HG03095 (cell line): ENCODE results near the gene AKAP9.
"Not testable (repeated sequence)": the region's sequence is repeated elsewhere in the genome, so short reads cannot be mapped to it uniquely, and the experiment has no call there.

ENCODE experiments used
- ATAC-seq: cut with Tn5 transposase; IDR thresholded peaks from one replicate; pipeline ENCODE4 v1.9.1; 2021; ENCODE audit warnings: moderate library complexity; ENCODE audit not compliant: unreplicated experiment

Gene AKAP9

GRCh38 chr7:91940572-91941341 is at the start of gene AKAP9:
Gene AKAP9 (plus strand): TSS chr7:91940862. CDS start chr7:91941100, 238 bp downstream.
- ATAC-seq: peak; percentile 90

DNA sequence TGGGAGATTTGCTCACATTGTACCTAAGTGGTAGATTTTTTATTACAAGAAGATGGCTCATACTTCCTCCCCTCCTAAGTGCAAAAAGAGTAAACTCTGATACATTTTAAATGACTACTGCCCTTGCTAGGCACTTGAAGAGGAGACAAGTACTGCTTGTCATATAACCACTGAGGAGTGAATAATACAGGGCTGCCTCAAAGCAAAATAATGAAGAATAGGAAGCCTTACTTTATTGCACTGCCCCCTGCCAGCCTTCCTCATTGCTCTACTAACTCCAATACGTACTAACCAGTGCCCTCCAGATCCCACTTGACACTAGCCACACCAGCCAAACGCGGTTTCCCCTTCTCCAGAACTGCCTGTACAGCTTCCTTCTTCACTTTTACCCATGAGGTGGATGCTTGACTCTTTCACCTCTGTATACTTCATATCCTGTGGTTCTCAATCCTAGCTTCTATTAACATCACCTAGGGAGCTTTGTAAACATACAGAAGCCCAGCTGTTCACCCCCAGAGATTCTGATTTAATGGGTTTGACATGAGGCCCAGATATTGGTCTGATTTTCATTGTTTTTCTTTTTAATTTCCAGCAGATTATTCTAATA is 48.5 kb upstream of the AKAP9 start:
- no peak for ATAC-seq

DNA sequence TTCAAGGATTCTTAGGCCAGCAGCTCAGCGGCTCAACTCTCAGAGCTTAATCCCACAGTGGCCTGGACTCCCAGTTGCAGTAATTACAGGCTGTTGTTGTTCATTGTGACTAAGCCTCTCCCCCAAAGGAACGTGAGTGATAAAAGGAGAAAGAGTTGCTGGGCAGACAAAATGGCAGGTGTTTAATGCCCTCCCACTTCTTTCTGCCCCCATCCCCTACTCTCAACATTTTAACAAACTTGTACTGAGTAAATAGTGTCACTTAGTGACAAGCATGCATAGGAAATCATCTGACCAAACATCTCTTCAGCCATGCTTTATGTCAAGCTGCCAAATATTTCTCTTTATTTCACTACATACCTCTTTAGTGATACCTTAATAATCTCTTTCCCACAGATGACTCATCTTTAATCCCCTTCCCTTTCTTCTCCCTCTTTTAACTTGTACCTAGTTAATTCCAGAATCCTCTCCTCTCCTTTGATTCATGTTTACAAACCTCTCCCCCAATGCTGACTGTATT is 47.8 kb upstream of the AKAP9 start:
- ATAC-seq: no peak

DNA sequence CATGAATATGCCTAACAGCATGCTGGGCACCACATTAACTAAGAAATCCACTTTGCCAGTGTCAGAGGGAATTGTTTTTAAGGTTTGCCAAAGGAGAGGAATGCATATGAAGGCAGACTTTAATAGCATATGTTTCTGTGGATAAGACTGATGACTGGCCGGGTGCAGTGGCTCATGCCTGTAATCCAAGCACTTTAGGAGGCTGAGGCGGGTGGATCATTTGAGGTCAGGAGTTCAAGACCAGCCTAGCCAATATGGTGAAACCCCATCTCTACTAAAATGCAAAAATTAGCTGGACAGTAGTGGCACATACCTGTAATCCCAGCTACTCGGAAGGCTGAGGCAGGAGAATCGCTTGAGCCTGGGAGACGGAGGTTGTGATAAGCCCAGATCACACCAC is 47.0 kb upstream of the AKAP9 start:
- ATAC-seq: not testable (repeated sequence)

GRCh38 chr7:91894781-91895480 is 45.7 kb upstream of the AKAP9 start:
- ATAC-seq: no peak

GRCh38 chr7:91898240-91898992 is 42.2 kb upstream of the AKAP9 start:
- ATAC-seq: no peak

GRCh38 chr7:91899563-91899962 is 41.1 kb upstream of the AKAP9 start:
- no peak for ATAC-seq

DNA sequence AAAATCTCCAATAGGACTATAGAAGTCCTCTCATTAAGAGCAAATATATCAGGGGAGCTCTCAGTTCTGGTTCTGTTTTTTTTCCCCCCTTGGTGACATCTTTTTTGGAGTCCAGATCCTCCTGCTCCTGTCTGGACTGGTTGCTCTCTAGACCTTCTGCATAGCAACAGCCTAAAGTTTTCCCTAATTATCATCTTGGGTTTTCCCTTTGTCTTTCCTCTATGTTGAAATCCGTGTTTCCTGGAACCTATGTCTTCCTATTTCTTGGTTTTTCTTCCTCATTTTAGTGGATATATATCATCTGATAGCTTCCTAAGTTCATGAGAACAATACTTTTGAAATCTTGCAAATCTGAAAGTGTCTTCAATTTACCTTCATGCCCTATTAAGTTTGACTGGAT is 30.5 kb upstream of the AKAP9 start:
- ATAC-seq: no peak

GRCh38 chr7:91911121-91911520 is 29.5 kb upstream of the AKAP9 start:
- ATAC-seq: no peak

DNA sequence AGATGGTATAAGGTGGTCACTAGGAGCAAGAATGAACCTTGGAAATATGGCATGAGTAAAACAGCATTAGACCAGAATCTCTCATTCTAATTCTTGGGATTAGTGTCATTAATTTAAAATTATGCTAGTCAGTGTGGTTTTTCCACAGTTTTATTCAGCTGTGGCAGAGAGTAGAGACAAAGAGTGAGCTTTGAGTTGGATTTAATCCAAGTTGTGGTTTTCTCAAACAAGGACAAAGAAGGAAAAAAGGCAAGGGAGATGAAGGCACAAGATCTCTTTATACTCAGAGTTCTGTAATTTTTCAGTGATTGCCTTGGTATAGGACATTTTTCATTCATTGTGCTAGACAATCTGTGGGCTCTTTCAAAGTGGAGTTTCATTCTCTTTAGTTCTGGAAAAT is 28.2 kb upstream of the AKAP9 start:
- ATAC-seq: no peak

DNA sequence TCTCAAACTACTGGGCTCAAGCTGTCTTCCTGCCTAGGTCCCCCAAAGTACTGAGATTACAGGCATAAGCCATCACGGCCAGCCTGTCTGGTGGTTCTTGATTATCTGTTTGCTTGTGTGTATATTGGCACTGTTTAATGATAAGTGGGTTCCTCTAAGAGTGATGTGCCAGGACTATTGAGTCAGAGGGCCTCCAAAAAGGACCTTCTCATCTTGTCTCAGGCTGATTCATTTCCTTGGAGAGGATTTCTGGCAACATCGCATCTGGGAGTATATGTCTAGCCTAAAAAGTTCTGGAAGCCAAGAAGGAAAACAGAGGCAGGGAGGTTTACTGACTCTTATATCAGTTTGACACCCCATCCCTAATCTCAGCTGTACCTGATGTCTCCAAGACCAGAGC is 27.1 kb upstream of the AKAP9 start:
- no peak for ATAC-seq

- ATAC-seq: no peak
Observed at GRCh38 chr7:91915401-91916050, 25.1 kb upstream of the AKAP9 start.

- ATAC-seq: no peak
Observed at GRCh38 chr7:91916051-91916440, 24.6 kb upstream of the AKAP9 start.

DNA sequence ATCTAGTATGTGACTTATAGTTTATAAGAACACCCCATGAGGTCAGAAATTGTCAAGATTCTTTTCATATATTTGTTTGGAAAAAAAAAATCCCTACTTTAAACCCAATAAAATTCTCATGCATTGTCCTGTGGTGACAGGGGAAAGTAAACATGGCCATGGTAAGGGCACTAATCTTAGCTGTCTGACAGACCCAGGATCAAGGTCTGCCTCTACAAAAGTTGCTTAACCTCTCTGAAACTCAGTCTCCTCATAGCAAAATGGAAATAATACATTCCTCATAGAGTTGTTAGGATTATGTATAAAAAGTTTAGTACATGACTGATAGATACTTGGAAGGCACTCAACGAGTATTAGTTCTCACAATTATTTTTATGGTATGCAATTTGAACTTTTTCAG is 22.3 kb upstream of the AKAP9 start:
- no peak for ATAC-seq

DNA sequence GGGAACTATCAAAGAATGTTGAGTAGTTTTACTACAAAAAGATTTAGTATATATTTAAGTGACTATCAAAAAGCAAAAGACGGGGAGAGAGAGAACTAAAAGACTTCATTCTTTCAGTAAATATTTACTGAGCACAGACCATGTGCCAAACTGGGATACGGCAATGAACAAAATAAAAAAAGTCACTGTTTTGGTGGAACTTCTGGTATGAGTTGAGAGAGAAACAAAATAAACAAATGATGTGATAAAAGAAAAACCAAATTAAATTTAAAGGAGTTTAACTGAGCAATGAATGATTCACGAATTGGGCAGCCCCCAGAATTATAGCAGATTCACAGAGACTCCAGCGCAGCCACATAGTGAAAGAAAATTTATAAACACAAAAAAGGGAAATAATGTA is 17.8 kb upstream of the AKAP9 start:
- no peak for ATAC-seq

DNA sequence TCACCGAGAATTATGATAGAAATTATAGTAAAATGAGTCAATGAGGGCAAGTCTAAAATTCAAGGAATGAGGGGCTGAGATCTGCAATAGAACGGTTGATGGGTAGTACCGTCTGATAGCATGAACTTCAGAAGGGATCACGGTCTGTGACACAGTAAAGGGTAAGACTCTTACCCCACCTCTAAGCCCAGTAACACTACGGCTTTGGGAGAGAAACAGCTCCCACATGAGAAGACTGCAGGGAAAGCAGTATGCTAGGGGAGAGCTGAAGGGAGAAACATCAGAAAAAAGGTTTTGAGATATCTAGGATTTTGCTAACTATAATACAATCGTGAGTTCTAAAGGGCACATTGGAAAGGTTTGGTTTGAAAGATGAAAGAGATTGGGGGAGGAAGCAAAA is 12.8 kb upstream of the AKAP9 start:
- ATAC-seq: no peak

- ATAC-seq: peak; percentile 59
Observed at GRCh38 chr7:91929463-91929862, 11.2 kb upstream of the AKAP9 start.

DNA sequence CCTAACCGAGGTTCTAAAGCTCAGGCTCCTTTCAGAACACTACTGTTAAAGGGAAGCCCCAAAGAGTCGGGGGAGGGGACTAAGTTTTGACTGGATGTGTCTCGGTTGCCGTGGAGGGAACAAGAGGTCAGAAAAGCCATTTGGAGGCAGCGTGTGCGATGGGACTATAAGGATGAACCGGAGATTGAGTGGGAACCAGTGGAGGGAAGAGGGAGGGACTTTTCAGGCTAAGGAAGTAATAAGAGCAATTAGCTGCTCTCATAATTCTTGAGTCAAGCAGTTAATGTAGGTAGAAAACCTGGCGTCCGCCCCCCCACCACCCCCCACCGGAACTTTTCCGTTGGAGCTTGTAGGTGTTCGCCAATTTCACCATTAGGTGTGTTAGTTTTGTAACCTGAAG is 491 bp upstream of the AKAP9 start:
- peak; percentile 28 for ATAC-seq

- no peak for ATAC-seq
Observed at GRCh38 chr7:91941450-91941849, 788 bp downstream of the AKAP9 start.

- ATAC-seq: no peak
Observed at GRCh38 chr7:91942312-91942711, 1.6 kb downstream of the AKAP9 start.

GRCh38 chr7:91944970-91945369 is 4.3 kb downstream of the AKAP9 start:
- ATAC-seq: not testable (repeated sequence)
